ENCODE measurements around the gene COG3. TPM values are rescaled to one million over a fixed set of nuclear protein-coding genes. Genes with fewer than 3 reads are reported as not detected.

The COG3 gene
- total and polyA plus RNA-seq, 2 donors (not counting 3 experiments of a cell fraction or from before 2014, with no cell fraction given), result 18.9 to 27.0 TPM

DNA sequence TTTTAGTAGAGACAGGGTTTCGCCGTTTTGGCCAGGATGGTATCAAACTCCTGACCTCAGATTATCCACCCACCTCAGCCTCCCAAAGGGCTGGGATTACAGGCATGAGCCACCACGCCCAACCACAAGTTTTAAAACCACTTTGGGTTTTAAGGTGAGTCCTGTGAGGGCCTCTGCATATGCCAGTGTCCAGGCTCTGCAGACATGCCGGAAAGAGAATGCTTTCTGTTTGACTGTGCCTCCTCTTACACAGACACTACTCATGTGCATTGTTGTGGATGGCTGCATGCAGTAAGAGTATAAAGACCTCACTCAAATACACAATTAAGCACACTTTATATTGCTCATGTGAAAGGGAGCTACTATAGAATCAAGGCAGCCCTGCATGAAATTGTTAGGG, 25.7 kb upstream of the COG3 start:
- H3K27ac ChIP-seq (ENCODE audit: insufficient read depth, low read depth, low read length), result no peak overlapping the region
- no peaks in the 10 kb centered on the region for H3K27me3 ChIP-seq (ENCODE audit: control insufficient read depth in 2 of 2, insufficient read depth in 2 of 2, low read length in 2 of 2)
- DNase-seq (ENCODE audit: low read depth, low spot score) (no peak), FAIRE-seq (no peak)
- no peaks in the 10 kb centered on the region for H3K79me2 ChIP-seq (ENCODE audit: control insufficient read depth, insufficient read depth, low read length)
- no peaks in the 10 kb centered on the region for H3K9me1 ChIP-seq (replicated peaks; ENCODE audit: control insufficient read depth, extremely low read depth, insufficient read depth, low read length)
- peaks cover 12% of the 10 kb centered on the region for H3K4me1 ChIP-seq (ENCODE audit: control insufficient read depth, extremely low read depth, insufficient read depth, low read length)
- POLR2A ChIA-PET, result no interaction called here
- intact Hi-C loops (cut with micrococcal nuclease) (no loop called here), dilution Hi-C loops (cut with MboI; ENCODE audit: extremely low pct_ligation_motif_present, low sequenced_read_pairs) (no loop called here)
- H3K36me3 ChIP-seq (ENCODE audit: control insufficient read depth in 2 of 2, extremely low read depth in 1 of 2, insufficient read depth in 2 of 2, low read length in 2 of 2), result no peaks in the 10 kb centered on the region
- no peak overlapping the region for H3K4me2 ChIP-seq (ENCODE audit: insufficient read depth, low read length)
- CTCF ChIA-PET, result interaction anchor here (1.6 to 2.1 kb wide), 5 partner anchors 11 to 67 kb away, joined by 3 to 11 read pairs (median 7); partner anchors contain the start of gene COG3
- no peak overlapping the region for H3K9ac ChIP-seq (replicated peaks; ENCODE audit: extremely low read depth, insufficient read depth, low read length)
- TF ChIP-seq GATA2 (IDR thresholded peaks at IDR 0.05; ENCODE audit: insufficient read depth, insufficient read length, low read depth, low read length) (no peak), JUN (IDR thresholded peaks at IDR 0.05; ENCODE audit: borderline replicate concordance, insufficient read depth, insufficient read length, low read depth) (no peak), FOS (IDR thresholded peaks at IDR 0.05; ENCODE audit: borderline replicate concordance, insufficient read depth, low read length) (no peak), EZH2 (IDR thresholded peaks at IDR 0.05; ENCODE audit: borderline replicate concordance, low read depth, low read length, severe bottlenecking) (no peak), CTCF (IDR thresholded peaks at IDR 0.05; ENCODE audit: extremely low read depth in 1 of 2, insufficient read depth in 1 of 2, low read depth in 1 of 2, low read length in 2 of 2) (no peak), MAX (IDR thresholded peaks at IDR 0.05; ENCODE audit: insufficient read depth, insufficient read length) (no peak), MYC (IDR thresholded peaks at IDR 0.05; ENCODE audit: low read depth, low read length) (no peak), POLR2A (IDR thresholded peaks at IDR 0.05; ENCODE audit: low read depth, low read length) (no peak), POLR2AphosphoS5 (IDR thresholded peaks at IDR 0.05; ENCODE audit: insufficient read depth, low read depth, low read length) (no peak)
- H3K9me3 ChIP-seq (replicated peaks; ENCODE audit: control insufficient read depth, insufficient read depth, low read length), result no peaks in the 10 kb centered on the region
- H4K20me1 ChIP-seq (replicated peaks; ENCODE audit: control insufficient read depth, extremely low read depth, insufficient read depth, low read length), result no peaks in the 10 kb centered on the region
- no peak overlapping the region for H3K4me3 ChIP-seq (replicated peaks in 1 of 3; ENCODE audit: insufficient read depth in 1 of 3, low read depth in 1 of 3, low read length in 3 of 3)
- no peak overlapping the region for H2AFZ ChIP-seq (ENCODE audit: low read depth, low read length)
- BruUV-seq (replicated peaks), result no TSS peak
